ENCODE results near the gene ZNF410.

ZNF410 gene

DNA sequence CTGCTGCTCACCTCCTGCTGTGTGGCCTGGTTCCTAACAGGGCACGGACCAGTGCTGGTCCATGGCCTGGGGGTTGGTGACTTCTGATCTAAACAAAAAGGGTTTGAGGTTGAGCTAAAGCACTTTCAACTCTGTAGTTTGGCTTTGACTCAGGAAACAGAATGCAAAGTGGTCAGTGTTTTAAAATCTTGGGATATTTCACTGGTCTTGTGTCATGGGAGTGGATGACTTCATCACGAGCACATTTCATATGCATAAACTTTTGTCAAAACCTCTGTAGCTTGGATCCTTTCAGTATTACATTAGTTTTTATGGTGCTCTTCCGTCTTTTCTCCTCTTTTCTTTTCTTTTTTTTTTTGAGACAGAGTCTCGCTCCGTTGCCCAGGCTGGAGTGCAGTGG lies 37.7 kb downstream of the ZNF410 start:
- in situ Hi-C loops (cut with HindIII; ENCODE audit: low pct_ligation_motif_present, low sequenced_read_pairs), result no loop called here
- TF ChIP-seq, protein P1, sequence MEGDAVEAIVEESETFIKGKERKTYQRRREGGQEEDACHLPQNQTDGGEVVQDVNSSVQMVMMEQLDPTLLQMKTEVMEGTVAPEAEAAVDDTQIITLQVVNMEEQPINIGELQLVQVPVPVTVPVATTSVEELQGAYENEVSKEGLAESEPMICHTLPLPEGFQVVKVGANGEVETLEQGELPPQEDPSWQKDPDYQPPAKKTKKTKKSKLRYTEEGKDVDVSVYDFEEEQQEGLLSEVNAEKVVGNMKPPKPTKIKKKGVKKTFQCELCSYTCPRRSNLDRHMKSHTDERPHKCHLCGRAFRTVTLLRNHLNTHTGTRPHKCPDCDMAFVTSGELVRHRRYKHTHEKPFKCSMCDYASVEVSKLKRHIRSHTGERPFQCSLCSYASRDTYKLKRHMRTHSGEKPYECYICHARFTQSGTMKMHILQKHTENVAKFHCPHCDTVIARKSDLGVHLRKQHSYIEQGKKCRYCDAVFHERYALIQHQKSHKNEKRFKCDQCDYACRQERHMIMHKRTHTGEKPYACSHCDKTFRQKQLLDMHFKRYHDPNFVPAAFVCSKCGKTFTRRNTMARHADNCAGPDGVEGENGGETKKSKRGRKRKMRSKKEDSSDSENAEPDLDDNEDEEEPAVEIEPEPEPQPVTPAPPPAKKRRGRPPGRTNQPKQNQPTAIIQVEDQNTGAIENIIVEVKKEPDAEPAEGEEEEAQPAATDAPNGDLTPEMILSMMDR (IDR thresholded peaks at IDR 0.05; ENCODE audit: low read depth, low read length, missing control alignments), result no peak
- no peak overlapping the region for H3K4me3 ChIP-seq (ENCODE audit: low read depth, low read length)
- no peaks in the 10 kb centered on the region for H3K27me3 ChIP-seq (replicated peaks)
- peaks cover 63% of the 10 kb centered on the region for H3K36me3 ChIP-seq (replicated peaks)
- H3K27ac ChIP-seq, result no peak overlapping the region
- no peak for DNase-seq

DNA sequence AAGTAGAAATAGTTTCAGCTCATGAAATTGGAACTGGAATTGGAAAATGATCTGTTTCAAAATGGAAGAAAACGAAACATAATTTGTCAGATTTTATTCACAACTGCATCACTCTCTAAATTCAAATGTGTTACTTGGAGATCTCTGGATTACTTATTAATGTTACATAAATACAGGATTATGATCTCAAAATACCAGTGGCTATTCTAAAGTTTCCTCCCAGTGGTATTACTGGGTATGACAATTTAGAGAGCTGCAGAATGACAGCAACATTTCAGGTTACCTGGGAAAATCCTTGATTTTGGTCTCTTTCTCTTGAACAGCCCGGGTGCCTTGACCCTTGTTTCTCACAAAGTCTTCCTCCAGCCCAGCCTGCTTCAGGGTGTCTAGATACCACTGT lies 49.0 kb downstream of the ZNF410 start:
- H3K4me3 ChIP-seq (ENCODE audit: low read depth, low read length), result no peak overlapping the region
- no peak for DNase-seq
- no peaks in the 10 kb centered on the region for H3K27me3 ChIP-seq (replicated peaks)
- TF ChIP-seq, protein P1 (IDR thresholded peaks at IDR 0.05; ENCODE audit: low read depth, low read length, missing control alignments), result peak; percentile 30
- peaks cover 39% of the 10 kb centered on the region for H3K36me3 ChIP-seq (replicated peaks)
- H3K27ac ChIP-seq, result no peak overlapping the region
- in situ Hi-C loops (cut with HindIII; ENCODE audit: low pct_ligation_motif_present, low sequenced_read_pairs), result no loop called here

DNA sequence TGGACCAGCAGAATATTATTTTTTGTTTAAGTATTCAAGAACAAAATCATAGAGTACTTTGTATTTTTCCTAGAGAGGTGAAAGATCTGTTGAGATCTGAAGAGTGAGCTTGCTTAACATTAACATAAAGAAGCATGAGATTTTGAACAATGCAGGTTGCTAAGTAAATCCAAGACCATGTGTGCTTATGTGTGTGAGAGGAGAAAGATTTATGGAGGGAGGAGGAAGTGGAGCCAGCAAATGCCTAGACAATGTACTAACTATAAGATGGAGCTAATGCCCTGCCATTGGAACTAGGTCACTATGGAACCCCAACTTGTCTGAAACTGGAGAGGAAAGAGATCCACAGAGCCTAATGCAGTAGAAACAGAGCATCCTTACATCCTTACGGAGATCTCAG lies 49.9 kb downstream of the ZNF410 start:
- in situ Hi-C loops (cut with HindIII; ENCODE audit: low pct_ligation_motif_present, low sequenced_read_pairs), result no loop called here
- peaks cover 35% of the 10 kb centered on the region for H3K36me3 ChIP-seq (replicated peaks)

DNA sequence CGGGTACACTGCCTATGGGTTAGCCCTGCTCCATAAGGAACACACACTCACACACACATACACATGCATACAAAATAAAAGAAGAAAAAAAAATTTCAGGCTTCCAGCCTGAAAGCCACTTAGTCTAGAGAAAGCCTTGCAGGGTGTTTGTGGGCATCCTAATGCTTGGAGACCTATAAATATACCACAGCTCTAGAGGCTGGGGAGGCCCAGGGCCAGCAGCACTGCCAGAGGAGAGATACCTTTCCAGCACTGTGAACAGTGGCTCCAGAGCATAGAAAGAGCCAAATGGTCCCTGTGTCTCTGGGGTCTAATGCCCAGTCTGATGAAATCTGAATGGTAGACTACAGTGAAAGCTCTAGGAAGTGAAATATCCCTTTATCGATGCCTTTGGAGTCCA lies 50.4 kb downstream of the ZNF410 start:
- H3K36me3 ChIP-seq (replicated peaks), result peaks cover 30% of the 10 kb centered on the region

More for the DNA sequence above, 49.9 kb downstream of the ZNF410 start:
- no peak overlapping the region for H3K4me3 ChIP-seq (ENCODE audit: low read depth, low read length)
- H3K27me3 ChIP-seq (replicated peaks), result no peaks in the 10 kb centered on the region
- TF ChIP-seq, protein P1 (IDR thresholded peaks at IDR 0.05; ENCODE audit: low read depth, low read length, missing control alignments), result no peak
- no peak overlapping the region for H3K27ac ChIP-seq
- no peak for DNase-seq

DNA sequence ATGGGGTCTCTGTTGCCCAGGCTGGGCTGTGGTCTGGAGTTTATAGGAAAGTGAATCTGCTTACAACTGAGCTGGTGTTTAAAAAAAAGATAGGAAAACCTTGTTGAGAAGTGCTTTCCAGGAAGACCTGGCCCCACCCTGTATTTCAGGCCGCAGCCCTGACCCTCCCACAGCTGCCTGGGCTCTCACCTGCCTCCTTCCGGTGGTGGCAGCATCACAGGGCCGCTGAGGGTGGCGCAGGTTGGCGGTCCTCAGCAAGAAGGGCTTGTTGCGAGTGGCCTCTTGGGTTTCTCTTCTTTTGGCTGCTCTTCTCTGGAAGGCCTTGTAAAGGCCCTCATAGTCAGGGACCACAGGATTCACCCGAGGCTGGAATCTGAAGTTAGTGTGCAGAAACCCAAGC lies 55.5 kb downstream of the ZNF410 start:
- no peak overlapping the region for H3K27ac ChIP-seq
- peaks cover under 1% of the 10 kb centered on the region for H3K36me3 ChIP-seq (replicated peaks)
- no peak overlapping the region for H3K4me3 ChIP-seq (ENCODE audit: low read depth, low read length)
- TF ChIP-seq, protein P1 (IDR thresholded peaks at IDR 0.05; ENCODE audit: low read depth, low read length, missing control alignments), result no peak
- no peaks in the 10 kb centered on the region for H3K27me3 ChIP-seq (replicated peaks)
- in situ Hi-C loops (cut with HindIII; ENCODE audit: low pct_ligation_motif_present, low sequenced_read_pairs), result no loop called here
- DNase-seq, result no peak

More for the DNA sequence above, 50.4 kb downstream of the ZNF410 start:
- in situ Hi-C loops (cut with HindIII; ENCODE audit: low pct_ligation_motif_present, low sequenced_read_pairs), result no loop called here
- no peaks in the 10 kb centered on the region for H3K27me3 ChIP-seq (replicated peaks)
- no peak for DNase-seq
- TF ChIP-seq, protein P1 (IDR thresholded peaks at IDR 0.05; ENCODE audit: low read depth, low read length, missing control alignments), result no peak
- no peak overlapping the region for H3K27ac ChIP-seq
- no peak overlapping the region for H3K4me3 ChIP-seq (ENCODE audit: low read depth, low read length)

DNA sequence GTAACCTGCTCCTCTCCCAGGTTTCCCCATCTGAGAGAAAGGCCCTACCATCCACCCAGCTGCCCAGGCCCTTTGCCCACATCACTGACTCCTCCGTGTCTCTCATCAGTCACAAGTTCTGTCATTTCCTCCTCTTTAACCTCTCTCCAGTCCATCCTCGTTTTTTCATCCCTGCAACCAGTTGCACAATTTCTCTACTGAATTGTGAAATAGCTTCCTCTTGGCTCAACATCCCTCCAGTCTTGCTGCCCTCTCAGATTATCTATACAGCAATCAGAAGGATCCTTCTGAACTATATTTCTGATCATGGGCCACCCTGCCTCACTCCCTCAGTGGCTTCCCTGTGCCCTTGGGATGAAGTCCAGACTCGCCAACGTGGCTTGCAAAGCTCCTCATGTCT lies 56.4 kb downstream of the ZNF410 start:
- DNase-seq, result peak; percentile 39
- Histone ChIP-seq H3K36me3 (replicated peaks) (no peaks in the 10 kb centered on the region), H3K27ac (no peak overlapping the region), H3K4me3 (ENCODE audit: low read depth, low read length) (no peak overlapping the region), H3K27me3 (replicated peaks) (no peaks in the 10 kb centered on the region)
- in situ Hi-C loops (cut with HindIII; ENCODE audit: low pct_ligation_motif_present, low sequenced_read_pairs), result no loop called here
- TF ChIP-seq, protein P1 (IDR thresholded peaks at IDR 0.05; ENCODE audit: low read depth, low read length, missing control alignments), result no peak

All from brain microvascular endothelial cell (primary cell).